H1 (cell line): ENCODE results near the gene TET2. TPM values are rescaled to one million over a fixed set of nuclear protein-coding genes. Genes with fewer than 3 reads are reported as not detected.

Source experiments
- BCL11A ChIP-seq, 2 experiments: IDR thresholded peaks; one replicate each; pipeline ENCODE4 v1.6.1; 2011; ENCODE audit warnings: low read depth in 2 of 2, low read length in 2 of 2, mild to moderate bottlenecking in 2 of 2
- CHD1 ChIP-seq: IDR thresholded peaks from 2 replicates; pipeline ENCODE4 v1.6.1; 2012; ENCODE audit warnings: low read depth, low read length, improper control_type of control experiment
- CTBP2 ChIP-seq: IDR thresholded peaks from 2 replicates; pipeline ENCODE4 v1.7.0; 2011; ENCODE audit warnings: borderline replicate concordance, mild to moderate bottlenecking, moderate library complexity, mixed read lengths, low read length; ENCODE audit not compliant: insufficient read depth, insufficient read length
- GABPA ChIP-seq: IDR thresholded peaks from 2 replicates; pipeline ENCODE4 v1.6.1; 2011; ENCODE audit warnings: mild to moderate bottlenecking, low read length, moderate library complexity, borderline replicate concordance; ENCODE audit not compliant: insufficient read depth
- KDM4A ChIP-seq: IDR thresholded peaks from one replicate; pipeline ENCODE4 v1.7.1; 2012; ENCODE audit warnings: low read depth, mild to moderate bottlenecking, moderate library complexity, low read length, inconsistent platforms; ENCODE audit not compliant: severe bottlenecking
- TBP ChIP-seq: IDR thresholded peaks from 2 replicates; pipeline ENCODE4 v1.6.1; 2011; ENCODE audit warnings: low read depth, low read length, improper control_type of control experiment
- polyA plus RNA-seq, 7 experiments: library from polyadenylated mRNA; depleted of rRNA in 3 of 7; stranded (reverse) in 5 of 7; unstranded in 2 of 7; fragments of >200 nt in 5 of 7; fragments of 200-250 nt in 2 of 7; gene quantifications; 1 replicate in 5 of 7; 2 replicates in 1 of 7; 4 replicates in 1 of 7; pipeline versions ENCODE4 v1.2.1 to v1.2.3, GENCODE V29; 2011 to 2013; ENCODE audit warnings: missing spikeins in 2 of 7, mixed read lengths in 2 of 7
- total RNA-seq: library from RNA; stranded (reverse); fragmentation: NEBNext Ultra II Directional; extraction: Animal tissue kit (Norgen Biotek cat#: 25700); gene quantifications from 2 replicates; pipeline ENCODE4 v1.2.1, GENCODE V29; 2021
- TF ChIP-seq, protein P1 (sequence below): IDR thresholded peaks from 2 replicates; pipeline ENCODE4 v1.6.1; 2012; ENCODE audit warnings: low read length, inconsistent platforms
- TF ChIP-seq, protein P2 (sequence below): IDR thresholded peaks from 2 replicates; pipeline ENCODE4 v1.6.1; 2012; ENCODE audit warnings: inconsistent platforms

The TET2 gene
- total and polyA plus RNA-seq, 2 of the 8 experiments (the other 6 are each of a cell fraction or from before 2014, with no cell fraction given), result 1.0 to 2.6 TPM

DNA sequence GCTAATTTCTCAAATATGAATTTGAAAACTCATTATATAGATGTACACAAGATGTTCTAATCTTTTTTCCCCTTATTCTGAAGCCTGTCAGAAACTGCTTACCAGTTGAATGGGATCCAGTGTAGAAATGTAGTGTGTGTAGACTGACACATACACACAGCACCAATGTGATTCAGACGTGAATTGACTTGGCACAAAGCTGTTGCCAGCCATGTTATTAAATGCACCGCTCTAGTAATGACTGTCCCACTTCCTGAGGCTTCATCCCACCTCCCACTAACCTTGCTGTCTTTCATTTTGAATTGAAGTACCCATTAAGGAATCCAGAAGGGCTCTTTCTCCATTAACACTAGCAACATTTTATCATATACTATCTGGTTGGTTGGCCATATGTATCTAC is 180.5 kb downstream of the TET2 start (continued):
- TF ChIP-seq, protein P1, sequence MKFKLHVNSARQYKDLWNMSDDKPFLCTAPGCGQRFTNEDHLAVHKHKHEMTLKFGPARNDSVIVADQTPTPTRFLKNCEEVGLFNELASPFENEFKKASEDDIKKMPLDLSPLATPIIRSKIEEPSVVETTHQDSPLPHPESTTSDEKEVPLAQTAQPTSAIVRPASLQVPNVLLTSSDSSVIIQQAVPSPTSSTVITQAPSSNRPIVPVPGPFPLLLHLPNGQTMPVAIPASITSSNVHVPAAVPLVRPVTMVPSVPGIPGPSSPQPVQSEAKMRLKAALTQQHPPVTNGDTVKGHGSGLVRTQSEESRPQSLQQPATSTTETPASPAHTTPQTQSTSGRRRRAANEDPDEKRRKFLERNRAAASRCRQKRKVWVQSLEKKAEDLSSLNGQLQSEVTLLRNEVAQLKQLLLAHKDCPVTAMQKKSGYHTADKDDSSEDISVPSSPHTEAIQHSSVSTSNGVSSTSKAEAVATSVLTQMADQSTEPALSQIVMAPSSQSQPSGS, result no peak
- TF ChIP-seq CHD1 (no peak), BCL11A (IDR thresholded peaks at IDR 0.05; ENCODE audit: low read depth in 2 of 2, low read length in 2 of 2) (no peak), GABPA (no peak), KDM4A (no peak), CTBP2 (no peak), TBP (no peak)
- TF ChIP-seq, protein P2, sequence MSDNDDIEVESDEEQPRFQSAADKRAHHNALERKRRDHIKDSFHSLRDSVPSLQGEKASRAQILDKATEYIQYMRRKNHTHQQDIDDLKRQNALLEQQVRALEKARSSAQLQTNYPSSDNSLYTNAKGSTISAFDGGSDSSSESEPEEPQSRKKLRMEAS, result no peak
